Caco-2 (cell line): Measurements from ENCODE around the gene MT1E. TPM values are rescaled to one million over a fixed set of nuclear protein-coding genes. Genes with fewer than 3 reads are reported as not detected.
"Not testable (repeated sequence)": the region's sequence is repeated elsewhere in the genome, so short reads cannot be mapped to it uniquely, and the experiment has no call there.

ENCODE experiments used
- BruUV-seq: library from RNA; stranded (reverse); fragments of 400-500 nt; replicated peaks from 2 replicates; lab custom pipeline; 2021; lab: Mats Ljungman, UMichigan
- CTCF ChIA-PET: fragments of 300-600 bp; sonication (Branson Sonifier 250); formaldehyde crosslinking; loops from one replicate; lab custom pipeline; 2022; ENCODE audit warnings: antibody characterized with exemption; lab: Charles Lee
- POLR2A ChIA-PET: fragments of 300-600 bp; sonication (Branson Sonifier 250); formaldehyde crosslinking; loops from one replicate; lab custom pipeline; 2022; ENCODE audit warnings: antibody characterized with exemption; lab: Charles Lee
- DNase-seq, 2 experiments: peaks; one replicate each; pipeline versions ENCODE4 v3.0.0 to v3.0.0-alpha.2; 2020 to 2022
- H3K27me3 ChIP-seq: replicated peaks from 2 replicates; pipeline ENCODE4 v1.6.0; 2011; ENCODE audit warnings: low read length; ENCODE audit not compliant: control insufficient read depth, insufficient read depth
- H3K36me3 ChIP-seq: 2 replicates; pipeline ENCODE4 v1.5.1; 2011; ENCODE audit warnings: low read length; ENCODE audit not compliant: control insufficient read depth, insufficient read depth
- H3K4me1 ChIP-seq: fragments of 250-450 bp; sonication (Bioruptor Pico); 2 replicates; pipeline ENCODE4 v1.5.1; 2020; ENCODE audit warnings: mild to moderate bottlenecking
- H3K4me3 ChIP-seq: 2 replicates; pipeline ENCODE4 v1.5.1; 2011; ENCODE audit warnings: low read depth, mild to moderate bottlenecking, control low read depth, low read length
- H3K9me3 ChIP-seq: fragments of 250-450 bp; sonication (Bioruptor Pico); 2 replicates; pipeline ENCODE4 v1.5.1; 2020; ENCODE audit warnings: mild to moderate bottlenecking, moderate library complexity
- H3K27ac Mint-ChIP-seq: one replicate; pipeline ENCODE4 v1.8.0; 2022; ENCODE audit warnings: mixed read lengths; ENCODE audit not compliant: unreplicated experiment
- H3K27me3 Mint-ChIP-seq: one replicate; pipeline ENCODE4 v1.8.0; 2022; ENCODE audit warnings: mixed read lengths; ENCODE audit not compliant: insufficient read depth, unreplicated experiment
- H3K36me3 Mint-ChIP-seq: one replicate; pipeline ENCODE4 v1.8.0; 2022; ENCODE audit warnings: mild to moderate bottlenecking, mixed read lengths; ENCODE audit not compliant: insufficient read depth, unreplicated experiment
- H3K4me1 Mint-ChIP-seq: one replicate; pipeline ENCODE4 v1.8.0; 2022; ENCODE audit warnings: low read depth, mixed read lengths; ENCODE audit not compliant: unreplicated experiment
- H3K4me3 Mint-ChIP-seq: one replicate; pipeline ENCODE4 v1.8.0; 2022; ENCODE audit warnings: mild to moderate bottlenecking, moderate library complexity, mixed read lengths; ENCODE audit not compliant: unreplicated experiment
- H3K9me3 Mint-ChIP-seq: one replicate; pipeline ENCODE4 v1.8.0; 2022; ENCODE audit warnings: mixed read lengths; ENCODE audit not compliant: unreplicated experiment
- CTCF ChIP-seq, 2 experiments: fragments of 200-600 bp in 1 of 2; IDR thresholded peaks; 1 replicate in 1 of 2; 2 replicates in 1 of 2; pipeline versions ENCODE4 v1.5.1 to v1.8.0; 2011 to 2022; ENCODE audit warnings: antibody characterized with exemption in 1 of 2, control low read depth in 1 of 2, inconsistent platforms in 1 of 2, low read depth in 1 of 2, low read length in 1 of 2, mild to moderate bottlenecking in 1 of 2, moderate library complexity in 1 of 2; ENCODE audit not compliant: insufficient read depth in 1 of 2, severe bottlenecking in 1 of 2, unreplicated experiment in 1 of 2
- intact Hi-C: fragments of 100-400 bp; cut with micrococcal nuclease; formaldehyde crosslinking; loops from one replicate; pipeline ENCODE4 v1.10.0; 2022; ENCODE audit not compliant: unreplicated experiment
- total RNA-seq: library from RNA; stranded (reverse); gene quantifications from 2 replicates; pipeline ENCODE4 v1.2.3, GENCODE V29; 2022

The MT1E gene
- total RNA-seq, 1 experiment from 2014 or later = 2.0 TPM

GRCh38 chr16:56580391-56581048 lies 45.1 kb upstream of the MT1E start:
- Mint-ChIP-seq H3K4me1 (no peaks in the 10 kb centered on the region), H3K4me3 (no peak overlapping the region), H3K36me3 (no peaks in the 10 kb centered on the region), H3K27me3 (peaks cover 9% of the 10 kb centered on the region), H3K27ac (no peak overlapping the region), H3K9me3 (peaks cover under 1% of the 10 kb centered on the region)
- intact Hi-C loops = no loop called here
- no peak for DNase-seq
- no TSS peak for BruUV-seq
- ChIA-PET CTCF (no interaction called here), POLR2A (no interaction called here)
- Histone ChIP-seq H3K4me1 (no peaks in the 10 kb centered on the region), H3K36me3 (no peaks in the 10 kb centered on the region), H3K27me3 (no peaks in the 10 kb centered on the region), H3K4me3 (no peak overlapping the region), H3K9me3 (no peaks in the 10 kb centered on the region)
- no peak for TF ChIP-seq CTCF (IDR thresholded peaks at IDR 0.05; ENCODE audit: insufficient read depth in 1 of 2, low read depth in 1 of 2, low read length in 1 of 2, severe bottlenecking in 1 of 2, unreplicated experiment in 1 of 2)

GRCh38 chr16:56582911-56583310 lies 42.7 kb upstream of the MT1E start:
- H3K36me3 Mint-ChIP-seq, H3K4me1 ChIP-seq, POLR2A ChIA-PET, H3K9me3 Mint-ChIP-seq, H3K4me1 Mint-ChIP-seq, H3K27ac Mint-ChIP-seq, H3K4me3 Mint-ChIP-seq, intact Hi-C loops, H3K27me3 ChIP-seq, BruUV-seq, H3K4me3 ChIP-seq, H3K36me3 ChIP-seq, DNase-seq, H3K9me3 ChIP-seq: not testable (repeated sequence)
- H3K27me3 Mint-ChIP-seq = peaks cover 12% of the 10 kb centered on the region
- CTCF ChIA-PET = interaction anchor here (1.5 kb wide), 1 partner anchor 18 kb away, joined by 3 read pairs; no protein-coding TSS in a partner anchor

DNA sequence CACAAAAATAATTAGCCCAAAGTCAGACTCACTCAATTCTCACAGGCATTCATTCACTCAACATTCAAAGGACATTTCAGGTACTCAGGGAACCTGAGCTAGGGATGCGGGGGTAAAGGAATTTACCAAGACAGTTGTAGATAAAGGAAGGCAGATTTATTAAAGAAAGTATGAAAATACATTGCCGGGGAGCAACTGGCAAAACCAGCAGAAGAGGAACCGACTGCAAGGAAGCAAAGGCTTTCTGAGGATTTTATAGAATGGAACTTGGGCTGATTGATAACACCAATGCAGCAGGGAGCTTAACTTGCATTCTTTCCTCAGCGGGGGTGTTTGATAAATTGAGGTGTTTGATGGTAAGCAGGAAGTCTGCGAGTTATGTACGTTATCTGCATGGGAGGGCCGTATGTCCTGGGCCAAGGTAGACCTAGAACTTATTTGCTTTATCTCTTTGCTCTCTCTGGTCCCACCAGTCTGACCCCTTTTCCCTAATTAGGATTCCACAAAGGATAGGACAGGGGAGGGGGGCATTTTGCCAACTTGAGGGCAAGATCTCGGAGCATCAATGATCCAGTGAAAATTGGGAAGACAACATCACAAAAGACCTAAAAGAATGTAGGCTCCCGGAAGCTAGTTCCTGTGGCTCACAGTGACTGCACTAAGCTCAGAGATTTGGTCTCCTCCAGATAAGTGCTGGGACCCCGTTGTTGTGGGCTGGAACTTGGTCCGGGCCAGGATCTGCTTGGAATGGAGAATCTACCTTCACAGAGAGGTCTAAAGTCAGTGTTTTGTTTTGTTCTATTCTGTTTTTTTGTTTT lies 42.0 kb upstream of the MT1E start:
- POLR2A ChIA-PET = no interaction called here
- H3K27ac Mint-ChIP-seq = no peak overlapping the region
- H3K4me3 Mint-ChIP-seq = no peak overlapping the region
- H3K4me1 Mint-ChIP-seq = no peaks in the 10 kb centered on the region
- no peaks in the 10 kb centered on the region for H3K4me1 ChIP-seq
- no peaks in the 10 kb centered on the region for H3K36me3 ChIP-seq
- H3K27me3 Mint-ChIP-seq = peaks cover 15% of the 10 kb centered on the region
- H3K36me3 Mint-ChIP-seq = no peaks in the 10 kb centered on the region
- CTCF ChIA-PET = no interaction called here
- H3K9me3 Mint-ChIP-seq = no peaks in the 10 kb centered on the region
- H3K27me3 ChIP-seq = no peaks in the 10 kb centered on the region
- TF ChIP-seq CTCF (IDR thresholded peaks at IDR 0.05; ENCODE audit: insufficient read depth in 1 of 2, low read depth in 1 of 2, low read length in 1 of 2, severe bottlenecking in 1 of 2, unreplicated experiment in 1 of 2) = no peak
- no peak overlapping the region for H3K4me3 ChIP-seq
- DNase-seq = no peak
- intact Hi-C loops = no loop called here
- no peaks in the 10 kb centered on the region for H3K9me3 ChIP-seq
- no TSS peak for BruUV-seq
